ENCODE data around the gene LTBP2.

The LTBP2 gene

GRCh38 chr14:74554742-74555362 lies 57.2 kb downstream of the LTBP2 start:
- CTCF ChIA-PET: interaction anchor here (0.5 kb wide), 1 partner anchor 323 kb away, joined by 4 read pairs; no protein-coding TSS in a partner anchor
- POLR2A ChIA-PET: no interaction called here

DNA sequence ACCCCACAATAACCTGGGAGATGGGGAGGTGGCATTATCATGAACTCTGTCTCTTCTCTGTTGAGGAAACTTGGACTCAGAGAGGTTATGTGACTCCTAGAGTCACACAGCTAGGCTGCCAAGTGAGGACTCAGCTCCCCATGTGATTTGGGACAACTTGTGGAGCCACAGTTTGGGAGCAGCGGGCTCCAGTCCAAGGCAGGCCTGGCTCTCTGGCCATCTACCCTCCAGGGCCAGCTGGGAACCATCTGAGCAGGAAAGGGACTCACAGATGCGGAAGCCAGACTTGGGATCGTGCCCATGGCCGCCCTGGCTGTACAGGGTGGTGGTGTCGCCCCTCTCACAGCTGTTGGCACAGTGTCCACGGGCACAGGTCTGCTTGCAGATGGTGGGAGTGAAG lies 59.4 kb downstream of the LTBP2 start:
- no peak overlapping the region for H3K4me3 ChIP-seq (ENCODE audit: low read depth, low read length)
- TF ChIP-seq ZNF366 (tag by site-specific recombination; conservative IDR thresholded peaks at IDR 0.05) (no peak), ZNF654 (tag by site-specific recombination; IDR thresholded peaks at IDR 0.05; ENCODE audit: low read depth) (no peak), BCL11B (tag by site-specific recombination; IDR thresholded peaks at IDR 0.05; ENCODE audit: low read depth) (no peak), ZFP69B (tag by site-specific recombination; IDR thresholded peaks at IDR 0.05) (no peak)
- no peaks in the 10 kb centered on the region for H3K9me3 ChIP-seq (ENCODE audit: control insufficient read depth, insufficient read depth, low read depth, low read length)
- ChIA-PET CTCF (interaction anchor here (0.7 kb wide), 1 partner anchor 296 kb away, joined by 3 read pairs; no protein-coding TSS in a partner anchor), POLR2A (no interaction called here)
- no peaks in the 10 kb centered on the region; a peak in 1 of 3 replicates for H3K36me3 ChIP-seq (ENCODE audit: control insufficient read depth in 2 of 2, insufficient read depth in 1 of 2, low read length in 2 of 2)
- H3K4me1 ChIP-seq (ENCODE audit: control insufficient read depth, insufficient read depth, low read length): no peaks in the 10 kb centered on the region
- no peak overlapping the region for H3K27ac ChIP-seq (ENCODE audit: extremely low read depth, low read depth, low read length)

More at GRCh38 chr14:74554742-74555362, 57.2 kb downstream of the LTBP2 start:
- no peaks in the 10 kb centered on the region; a peak in 1 of 3 replicates for H3K36me3 ChIP-seq (ENCODE audit: control insufficient read depth in 2 of 2, insufficient read depth in 1 of 2, low read length in 2 of 2)
- H3K4me1 ChIP-seq (ENCODE audit: control insufficient read depth, insufficient read depth, low read length): no peaks in the 10 kb centered on the region
- TF ChIP-seq SP3 (tag by site-specific recombination; IDR thresholded peaks at IDR 0.05) (no peak), SETDB1 (IDR thresholded peaks at IDR 0.05; ENCODE audit: insufficient read length, low read length) (no peak), ZFP37 (tag by site-specific recombination; IDR thresholded peaks at IDR 0.05) (no peak), ZNF140 (tag by site-specific recombination; IDR thresholded peaks at IDR 0.05) (no peak), ZFHX2 (tag by site-specific recombination; conservative IDR thresholded peaks at IDR 0.05) (peak; percentile 74), EGR2 (tag by site-specific recombination; IDR thresholded peaks at IDR 0.05; ENCODE audit: low read depth) (peak; percentile 70), SCRT2 (tag by site-specific recombination; IDR thresholded peaks at IDR 0.05) (0 out of 2 replicates have a peak, but pooled peaks have one; percentile 19), ZNF629 (tag by site-specific recombination; IDR thresholded peaks at IDR 0.05) (no peak), ZNF366 (tag by site-specific recombination; conservative IDR thresholded peaks at IDR 0.05) (no peak)
- TF ChIP-seq, protein P1, sequence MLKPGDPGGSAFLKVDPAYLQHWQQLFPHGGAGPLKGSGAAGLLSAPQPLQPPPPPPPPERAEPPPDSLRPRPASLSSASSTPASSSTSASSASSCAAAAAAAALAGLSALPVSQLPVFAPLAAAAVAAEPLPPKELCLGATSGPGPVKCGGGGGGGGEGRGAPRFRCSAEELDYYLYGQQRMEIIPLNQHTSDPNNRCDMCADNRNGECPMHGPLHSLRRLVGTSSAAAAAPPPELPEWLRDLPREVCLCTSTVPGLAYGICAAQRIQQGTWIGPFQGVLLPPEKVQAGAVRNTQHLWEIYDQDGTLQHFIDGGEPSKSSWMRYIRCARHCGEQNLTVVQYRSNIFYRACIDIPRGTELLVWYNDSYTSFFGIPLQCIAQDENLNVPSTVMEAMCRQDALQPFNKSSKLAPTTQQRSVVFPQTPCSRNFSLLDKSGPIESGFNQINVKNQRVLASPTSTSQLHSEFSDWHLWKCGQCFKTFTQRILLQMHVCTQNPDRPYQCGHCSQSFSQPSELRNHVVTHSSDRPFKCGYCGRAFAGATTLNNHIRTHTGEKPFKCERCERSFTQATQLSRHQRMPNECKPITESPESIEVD (tag by site-specific recombination; IDR thresholded peaks at IDR 0.05): no peak
- H3K4me3 ChIP-seq (ENCODE audit: low read depth, low read length): no peak overlapping the region
- H3K9me3 ChIP-seq (ENCODE audit: control insufficient read depth, insufficient read depth, low read depth, low read length): no peaks in the 10 kb centered on the region
- H3K27ac ChIP-seq (ENCODE audit: extremely low read depth, low read depth, low read length): no peak overlapping the region

DNA sequence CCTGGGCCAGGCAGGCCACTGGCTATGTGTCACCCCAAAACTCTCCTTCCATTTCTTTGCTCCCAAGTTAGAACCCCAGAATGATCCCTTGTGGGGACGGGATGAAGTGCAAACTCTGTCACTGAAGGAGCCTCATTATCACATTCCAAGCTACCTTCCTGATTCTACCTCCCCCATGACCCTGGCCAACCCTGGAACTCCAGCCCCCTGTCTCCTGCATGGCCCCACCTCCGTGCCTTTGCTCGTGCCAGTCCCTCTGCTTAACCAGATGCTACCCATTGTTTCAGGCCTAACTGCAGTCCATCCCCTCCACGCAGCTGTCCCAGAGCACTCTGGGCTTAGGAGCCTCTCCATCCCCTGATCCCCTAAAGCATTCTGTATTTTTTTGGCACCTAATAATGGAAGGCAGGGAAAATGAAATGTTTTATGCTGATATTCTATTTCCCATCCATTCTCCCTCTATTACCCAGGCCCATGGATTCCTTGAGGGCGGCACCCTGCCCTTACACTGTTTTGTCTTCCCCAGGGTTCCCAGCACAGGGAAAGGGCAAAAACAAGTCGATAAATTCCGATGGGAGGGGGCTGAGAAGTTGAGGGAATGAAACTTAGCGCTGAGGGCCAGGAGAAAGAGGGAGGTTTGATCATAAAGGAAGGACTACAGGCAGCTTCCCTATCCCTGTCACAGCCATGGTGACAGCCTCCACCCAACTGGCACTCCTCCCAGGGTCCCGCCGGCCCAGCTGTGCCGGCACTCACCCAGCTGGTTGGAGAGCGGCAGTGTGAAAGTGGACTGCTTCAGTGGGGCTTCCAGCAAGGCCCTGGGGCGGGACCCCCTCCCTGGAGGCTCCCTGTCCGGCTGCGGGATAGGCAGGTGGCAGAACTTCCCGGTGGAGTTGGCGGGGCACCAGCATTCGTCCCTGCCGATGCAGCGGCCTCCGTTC lies 60.3 kb downstream of the LTBP2 start:
- Histone ChIP-seq H3K36me3 (ENCODE audit: control insufficient read depth in 2 of 2, insufficient read depth in 1 of 2, low read length in 2 of 2) (no peaks in the 10 kb centered on the region; a peak in 1 of 3 replicates), H3K9me3 (ENCODE audit: control insufficient read depth, insufficient read depth, low read depth, low read length) (no peaks in the 10 kb centered on the region), H3K4me3 (ENCODE audit: low read depth, low read length) (no peak overlapping the region), H3K27ac (ENCODE audit: extremely low read depth, low read depth, low read length) (no peak overlapping the region), H3K4me1 (ENCODE audit: control insufficient read depth, insufficient read depth, low read length) (no peaks in the 10 kb centered on the region)
- CTCF ChIA-PET: no interaction called here
- POLR2A ChIA-PET: no interaction called here
- TF ChIP-seq ZNF354C (tag by site-specific recombination; IDR thresholded peaks at IDR 0.05; ENCODE audit: borderline replicate concordance, low read depth) (no peak), ZNF221 (tag by site-specific recombination; IDR thresholded peaks at IDR 0.05; ENCODE audit: borderline replicate concordance) (no peak), ZBTB1 (tag by site-specific recombination; IDR thresholded peaks at IDR 0.05) (no peak), MYNN (tag by site-specific recombination; IDR thresholded peaks at IDR 0.05; ENCODE audit: borderline replicate concordance) (no peak)
- TF ChIP-seq, protein P2, sequence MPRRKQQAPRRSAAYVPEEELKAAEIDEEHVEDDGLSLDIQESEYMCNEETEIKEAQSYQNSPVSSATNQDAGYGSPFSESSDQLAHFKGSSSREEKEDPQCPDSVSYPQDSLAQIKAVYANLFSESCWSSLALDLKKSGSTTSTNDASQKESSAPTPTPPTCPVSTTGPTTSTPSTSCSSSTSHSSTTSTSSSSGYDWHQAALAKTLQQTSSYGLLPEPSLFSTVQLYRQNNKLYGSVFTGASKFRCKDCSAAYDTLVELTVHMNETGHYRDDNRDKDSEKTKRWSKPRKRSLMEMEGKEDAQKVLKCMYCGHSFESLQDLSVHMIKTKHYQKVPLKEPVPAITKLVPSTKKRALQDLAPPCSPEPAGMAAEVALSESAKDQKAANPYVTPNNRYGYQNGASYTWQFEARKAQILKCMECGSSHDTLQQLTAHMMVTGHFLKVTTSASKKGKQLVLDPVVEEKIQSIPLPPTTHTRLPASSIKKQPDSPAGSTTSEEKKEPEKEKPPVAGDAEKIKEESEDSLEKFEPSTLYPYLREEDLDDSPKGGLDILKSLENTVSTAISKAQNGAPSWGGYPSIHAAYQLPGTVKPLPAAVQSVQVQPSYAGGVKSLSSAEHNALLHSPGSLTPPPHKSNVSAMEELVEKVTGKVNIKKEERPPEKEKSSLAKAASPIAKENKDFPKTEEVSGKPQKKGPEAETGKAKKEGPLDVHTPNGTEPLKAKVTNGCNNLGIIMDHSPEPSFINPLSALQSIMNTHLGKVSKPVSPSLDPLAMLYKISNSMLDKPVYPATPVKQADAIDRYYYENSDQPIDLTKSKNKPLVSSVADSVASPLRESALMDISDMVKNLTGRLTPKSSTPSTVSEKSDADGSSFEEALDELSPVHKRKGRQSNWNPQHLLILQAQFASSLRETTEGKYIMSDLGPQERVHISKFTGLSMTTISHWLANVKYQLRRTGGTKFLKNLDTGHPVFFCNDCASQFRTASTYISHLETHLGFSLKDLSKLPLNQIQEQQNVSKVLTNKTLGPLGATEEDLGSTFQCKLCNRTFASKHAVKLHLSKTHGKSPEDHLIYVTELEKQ (tag by site-specific recombination; IDR thresholded peaks at IDR 0.05; ENCODE audit: borderline replicate concordance): no peak
- TF ChIP-seq, protein P3, sequence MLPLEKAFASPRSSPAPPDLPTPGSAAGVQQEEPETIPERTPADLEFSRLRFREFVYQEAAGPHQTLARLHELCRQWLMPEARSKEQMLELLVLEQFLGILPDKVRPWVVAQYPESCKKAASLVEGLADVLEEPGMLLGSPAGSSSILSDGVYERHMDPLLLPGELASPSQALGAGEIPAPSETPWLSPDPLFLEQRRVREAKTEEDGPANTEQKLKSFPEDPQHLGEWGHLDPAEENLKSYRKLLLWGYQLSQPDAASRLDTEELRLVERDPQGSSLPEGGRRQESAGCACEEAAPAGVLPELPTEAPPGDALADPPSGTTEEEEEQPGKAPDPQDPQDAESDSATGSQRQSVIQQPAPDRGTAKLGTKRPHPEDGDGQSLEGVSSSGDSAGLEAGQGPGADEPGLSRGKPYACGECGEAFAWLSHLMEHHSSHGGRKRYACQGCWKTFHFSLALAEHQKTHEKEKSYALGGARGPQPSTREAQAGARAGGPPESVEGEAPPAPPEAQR (tag by site-specific recombination; IDR thresholded peaks at IDR 0.05): no peak
